Thymus (tissue), 11 donors: ENCODE measurements around the gene ANKS1B. TPM values are rescaled to one million over a fixed set of nuclear protein-coding genes. Genes with fewer than 3 reads are reported as not detected.
"Not testable (repeated sequence)": the region's sequence is repeated elsewhere in the genome, so short reads cannot be mapped to it uniquely, and the experiment has no call there.

ENCODE experiments used
- DNase-seq, 9 donors: peaks; one replicate each; pipeline ENCODE4 v3.0.0-alpha.2; 2013; ENCODE audit warnings: low spot score in 9 of 9, low read depth in 6 of 9, missing footprints in 1 of 9
- H3K27ac ChIP-seq, 2 donors: one replicate each; pipeline ENCODE4 v1.5.1; 2013; ENCODE audit warnings: control low read depth in 1 of 2, low read depth in 1 of 2, low read length in 1 of 2, mild to moderate bottlenecking in 1 of 2, moderate library complexity in 1 of 2
- H3K27me3 ChIP-seq, 2 donors: one replicate each; pipeline ENCODE4 v1.5.1; 2013; ENCODE audit warnings: low read length in 1 of 2; ENCODE audit not compliant: control insufficient read depth in 2 of 2, insufficient read depth in 1 of 2
- H3K36me3 ChIP-seq, 2 donors: one replicate each; pipeline ENCODE4 v1.5.1; 2013; ENCODE audit warnings: low read length in 1 of 2, mild to moderate bottlenecking in 1 of 2, moderate library complexity in 1 of 2; ENCODE audit not compliant: control insufficient read depth in 2 of 2, insufficient read depth in 2 of 2
- H3K4me1 ChIP-seq, 2 donors: one replicate each; pipeline ENCODE4 v1.5.1; 2013; ENCODE audit warnings: low read length in 2 of 2; ENCODE audit not compliant: control insufficient read depth in 2 of 2, insufficient read depth in 2 of 2
- H3K4me3 ChIP-seq, 2 donors: one replicate each; pipeline ENCODE4 v1.5.1; 2013; ENCODE audit warnings: low read length in 2 of 2, control low read depth in 1 of 2, mild to moderate bottlenecking in 1 of 2
- H3K9me3 ChIP-seq, 2 donors: one replicate each; pipeline ENCODE4 v1.5.1; 2013; ENCODE audit warnings: low read length in 1 of 2, mild to moderate bottlenecking in 1 of 2; ENCODE audit not compliant: control insufficient read depth in 2 of 2, insufficient read depth in 1 of 2
- WGBS: extraction: QIAGEN DNeasy Blood & Tissue Kit; methylation state at CpG from one replicate; pipeline ENCODE4 v1.1.7; 2013; 5-methylcytosine and 5-hydroxymethylcytosine counted together
- polyA plus RNA-seq: library from polyadenylated mRNA; stranded (reverse); fragments of 200-250 nt; gene quantifications from one replicate; pipeline ENCODE4 v1.2.3, GENCODE V29; 2013
- total RNA-seq: library from RNA; stranded (reverse); fragments of 120-200 nt; gene quantifications from one replicate; pipeline ENCODE4 v1.2.4, GENCODE V29; 2013
- donor health status: healthy.

Gene ANKS1B
- total and polyA plus RNA-seq, 2 donors = 3.5 to 4.9 TPM

GRCh38 chr12:99049774-99050173 is 935.0 kb downstream of the ANKS1B start:
- Histone ChIP-seq H3K27me3 (no peaks in the 10 kb centered on the region), H3K36me3 (no peaks in the 10 kb centered on the region), H3K9me3 (peaks cover 0 to 2% of the 10 kb centered on the region in 2 donors), H3K4me3 (no peak overlapping the region), H3K27ac (no peak overlapping the region), H3K4me1 (no peaks in the 10 kb centered on the region)
- no peak for DNase-seq
- WGBS = 11% methylated on average over 3 of the region's 3 CpGs

DNA sequence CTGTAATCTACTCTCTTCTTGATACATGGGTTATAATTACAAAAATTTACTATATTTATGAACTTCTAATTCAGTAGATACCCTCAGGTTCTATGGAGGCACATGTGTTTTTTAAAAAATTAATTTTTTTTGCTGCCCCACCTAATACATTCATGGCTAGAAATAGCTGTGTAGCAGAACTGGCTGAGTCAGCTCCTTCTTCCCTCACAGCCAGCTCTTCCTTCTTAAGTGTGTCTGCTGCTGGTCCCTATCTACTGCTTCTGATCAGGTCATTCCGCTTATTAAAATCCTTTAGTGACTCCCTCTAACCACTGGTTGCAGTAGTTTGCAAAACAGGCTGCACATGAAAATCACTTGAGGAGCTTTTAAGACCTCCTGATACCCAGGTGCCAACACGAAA is 939.6 kb downstream of the ANKS1B start:
- Histone ChIP-seq H3K4me3 (no peak overlapping the region), H3K4me1 (no peaks in the 10 kb centered on the region), H3K36me3 (no peaks in the 10 kb centered on the region), H3K27ac (no peak overlapping the region), H3K27me3 (no peaks in the 10 kb centered on the region), H3K9me3 (peaks cover 0 to 2% of the 10 kb centered on the region in 2 donors)
- DNase-seq = no peak
- WGBS = 97% methylated on average over 2 of the region's 2 CpGs

DNA sequence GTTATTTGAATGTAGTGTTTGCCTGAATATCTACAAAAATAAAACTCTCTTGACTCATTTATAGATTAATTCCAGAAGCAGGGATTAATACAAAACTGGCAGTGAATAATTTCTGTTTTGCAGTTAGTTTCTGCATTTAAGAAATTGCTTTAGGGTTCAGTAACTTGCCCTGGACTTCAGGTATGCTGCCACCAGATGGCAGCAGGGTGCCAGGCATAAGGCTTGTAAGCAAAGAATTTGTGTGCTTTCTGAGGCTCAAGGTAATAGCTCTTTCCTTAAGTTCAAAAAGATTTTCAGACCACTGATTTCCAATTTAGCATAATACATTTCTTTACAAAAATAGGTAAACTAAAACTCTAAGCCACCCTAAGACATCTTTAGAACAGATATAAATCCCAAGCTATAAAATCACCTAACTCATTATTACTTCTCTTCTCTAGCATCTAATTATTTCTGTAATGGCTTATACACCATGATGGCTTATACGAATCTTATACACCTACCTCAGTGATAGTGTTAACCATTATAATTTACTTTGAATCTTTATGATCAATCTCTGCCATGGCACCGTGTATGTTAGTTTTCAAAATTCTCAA is 941.3 kb downstream of the ANKS1B start:
- Histone ChIP-seq H3K27me3 (no peaks in the 10 kb centered on the region), H3K9me3 (peaks cover 0 to 2% of the 10 kb centered on the region in 2 donors), H3K4me1 (no peaks in the 10 kb centered on the region), H3K36me3 (no peaks in the 10 kb centered on the region), H3K27ac (no peak overlapping the region), H3K4me3 (no peak overlapping the region)
- peak in 7 of 9 donors; percentile 8 to 55 (median 25) for DNase-seq
- WGBS = 79% methylated on average over 2 of the region's 2 CpGs

- WGBS = 92% methylated on average over 4 of the region's 4 CpGs
- H3K27ac ChIP-seq = no peak overlapping the region
- H3K4me1 ChIP-seq = no peaks in the 10 kb centered on the region
- no peaks in the 10 kb centered on the region for H3K9me3 ChIP-seq
- no peak for DNase-seq
- H3K4me3 ChIP-seq = no peak overlapping the region
- no peaks in the 10 kb centered on the region for H3K27me3 ChIP-seq
- H3K36me3 ChIP-seq = no peaks in the 10 kb centered on the region
Measured at GRCh38 chr12:99042226-99042625, 942.5 kb downstream of the ANKS1B start.

GRCh38 chr12:99039367-99040120 is 945.2 kb downstream of the ANKS1B start:
- H3K4me3 ChIP-seq = no peak overlapping the region
- H3K9me3 ChIP-seq = no peaks in the 10 kb centered on the region
- H3K36me3 ChIP-seq = no peaks in the 10 kb centered on the region
- no peak for DNase-seq
- no peak overlapping the region for H3K27ac ChIP-seq
- H3K4me1 ChIP-seq = no peaks in the 10 kb centered on the region
- 94% methylated on average over 9 of the region's 9 CpGs for WGBS
- no peaks in the 10 kb centered on the region for H3K27me3 ChIP-seq

DNA sequence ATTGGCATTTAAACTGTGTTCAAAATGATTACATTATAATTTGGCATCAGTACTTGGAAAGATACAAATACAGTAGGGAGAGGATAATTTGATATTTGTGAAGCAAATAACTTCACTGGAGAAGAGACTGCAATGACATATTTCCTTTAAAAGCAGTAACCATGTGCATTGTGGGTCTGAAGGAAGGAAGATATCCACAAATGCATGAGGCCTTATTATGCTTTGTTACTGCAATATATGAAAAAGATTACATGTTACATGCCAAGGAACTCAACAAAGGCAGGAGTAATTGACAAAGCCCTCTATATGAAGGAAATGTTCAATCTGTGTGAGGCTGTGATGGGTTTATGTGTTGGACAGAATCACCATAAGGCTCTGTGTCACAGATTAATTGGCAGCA is 948.2 kb downstream of the ANKS1B start:
- Histone ChIP-seq H3K4me3 (no peak overlapping the region), H3K36me3 (no peaks in the 10 kb centered on the region), H3K4me1 (no peaks in the 10 kb centered on the region), H3K27me3 (no peaks in the 10 kb centered on the region), H3K9me3 (no peaks in the 10 kb centered on the region), H3K27ac (no peak overlapping the region)
- no peak for DNase-seq

DNA sequence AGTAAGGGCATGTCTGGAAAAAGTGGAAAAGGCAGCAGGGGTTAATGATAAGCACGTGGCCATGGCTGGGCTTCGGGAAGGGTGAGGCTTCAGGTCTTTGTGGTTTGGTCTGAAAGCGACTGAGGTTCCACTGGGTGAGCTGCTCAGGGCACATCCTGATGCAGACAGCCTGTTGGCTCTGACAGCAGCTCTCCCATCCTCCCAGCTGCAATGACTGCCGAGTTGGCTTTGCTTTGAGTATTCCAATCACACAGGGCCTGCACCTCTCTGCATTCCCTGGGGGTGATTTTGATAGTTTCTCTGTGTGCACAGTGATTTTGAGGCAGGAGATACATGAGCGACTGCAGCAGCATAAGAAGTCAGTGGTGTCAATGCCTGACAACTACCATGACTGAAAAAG is 948.9 kb downstream of the ANKS1B start:
- Histone ChIP-seq H3K36me3 (no peaks in the 10 kb centered on the region), H3K4me3 (no peak overlapping the region), H3K27ac (no peak overlapping the region), H3K4me1 (no peaks in the 10 kb centered on the region), H3K27me3 (no peaks in the 10 kb centered on the region), H3K9me3 (no peaks in the 10 kb centered on the region)
- WGBS = 58% methylated on average over 5 of the region's 5 CpGs
- no peak for DNase-seq

- not testable (repeated sequence) for H3K4me3 ChIP-seq, H3K9me3 ChIP-seq, H3K27me3 ChIP-seq, H3K36me3 ChIP-seq, H3K27ac ChIP-seq, H3K4me1 ChIP-seq, DNase-seq
- WGBS = 99% methylated on average over 4 of the region's 4 CpGs
Measured at GRCh38 chr12:99034201-99034600, 950.5 kb downstream of the ANKS1B start.

DNA sequence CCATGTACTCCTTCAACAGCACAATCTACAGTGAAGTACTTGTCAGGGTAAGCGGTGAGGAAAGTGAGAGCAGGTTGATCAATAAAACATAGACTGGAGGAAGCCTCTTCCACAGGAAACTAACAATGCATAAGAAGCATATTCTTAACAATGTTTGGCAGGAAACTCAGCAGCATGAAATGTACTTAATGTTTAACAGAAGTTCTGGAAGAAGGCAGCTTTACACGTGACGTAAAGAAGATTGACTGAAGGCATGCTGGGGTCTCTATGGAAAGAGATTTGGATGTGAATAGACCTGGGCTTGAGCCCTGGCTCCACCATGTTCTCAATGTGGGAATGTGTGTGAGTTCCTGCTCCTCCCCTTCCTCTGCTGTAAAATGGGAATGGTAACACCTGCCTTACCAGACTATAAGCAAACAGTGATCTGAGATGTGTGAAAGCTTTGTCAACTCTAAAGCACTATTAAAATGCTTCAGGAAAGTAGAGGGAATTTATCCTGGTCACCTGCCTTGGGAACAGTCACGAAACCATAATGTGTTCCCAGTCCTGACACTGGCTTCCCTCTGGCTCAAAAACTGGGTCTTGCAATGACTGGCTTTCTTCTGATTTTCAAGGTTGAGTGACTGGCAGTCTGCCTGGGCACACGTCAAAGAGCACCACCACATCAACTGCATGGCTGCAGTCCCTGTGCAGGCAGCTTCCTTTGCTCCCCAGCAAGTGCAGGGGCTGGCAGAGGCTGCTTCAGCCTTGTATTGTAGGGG is 955.0 kb downstream of the ANKS1B start:
- Histone ChIP-seq H3K4me1 (no peaks in the 10 kb centered on the region), H3K36me3 (no peaks in the 10 kb centered on the region), H3K27me3 (no peaks in the 10 kb centered on the region), H3K27ac (no peak overlapping the region), H3K9me3 (no peaks in the 10 kb centered on the region), H3K4me3 (no peak overlapping the region)
- WGBS = 84% methylated on average over 5 of the region's 5 CpGs
- no peak for DNase-seq
